SK-N-SH (cell line): ENCODE data around the gene PRDM5. TPM values are rescaled to one million over a fixed set of nuclear protein-coding genes. Genes with fewer than 3 reads are reported as not detected.

Source experiments
- CTCF ChIA-PET: fragments of 300-600, 350-600 bp; formaldehyde crosslinking; extraction: SDS; loops from one replicate; lab custom pipeline; 2021; lab: Yijun Ruan, JAX
- POLR2A ChIA-PET: fragments of 350-600 bp; sonication (Branson Sonifier 250); formaldehyde crosslinking; extraction: SDS; loops from one replicate; lab custom pipeline; 2020; ENCODE audit warnings: antibody characterized with exemption, inconsistent platforms; lab: Yijun Ruan, JAX
- DNase-seq: peaks from one replicate; pipeline ENCODE4 v3.0.0; 2012
- H2AFZ ChIP-seq: fragments of 200-600 bp; sonication (generic); 2 replicates; pipeline ENCODE4 v1.8.1; 2016; ENCODE audit warnings: antibody characterized with exemption, mild to moderate bottlenecking, low read depth
- H3F3A ChIP-seq: fragments of 200-600 bp; sonication (generic); replicated peaks from 2 replicates; pipeline ENCODE3; 2016; ENCODE audit warnings: antibody characterized with exemption, mild to moderate bottlenecking; ENCODE audit not compliant: insufficient read depth
- H3K27ac ChIP-seq, 2 experiments: fragments of 200-500 bp in 1 of 2; fragments of 200-600 bp in 1 of 2; sonication (Bioruptor generic) in 1 of 2; sonication (generic), shearing (Covaris generic) in 1 of 2; 2 replicates each; pipeline versions ENCODE4 v1.5.1 to v1.6.1; 2014 to 2016; ENCODE audit warnings: low read depth in 2 of 2, inconsistent platforms in 1 of 2, low read length in 1 of 2, mild to moderate bottlenecking in 1 of 2, mixed read lengths in 1 of 2
- H3K27me3 ChIP-seq: fragments of 200-600 bp; sonication (generic), shearing (Covaris generic); 2 replicates; pipeline ENCODE4 v1.6.1; 2016; ENCODE audit warnings: mixed run types; ENCODE audit not compliant: insufficient read depth
- H3K36me3 ChIP-seq, 2 experiments: fragments of 200-500 bp in 1 of 2; fragments of 200-600 bp in 1 of 2; sonication (Bioruptor generic) in 1 of 2; sonication (generic) in 1 of 2; replicated peaks in 1 of 2; 2 replicates each; pipeline versions ENCODE3 to v1.5.1; 2014 to 2016; ENCODE audit warnings: low read length in 1 of 2, mild to moderate bottlenecking in 1 of 2; ENCODE audit not compliant: insufficient read depth in 2 of 2, control insufficient read depth in 1 of 2
- H3K4me1 ChIP-seq, 2 experiments: fragments of 200-500 bp in 1 of 2; fragments of 200-600 bp in 1 of 2; sonication (Bioruptor generic) in 1 of 2; sonication (generic), shearing (Covaris generic) in 1 of 2; 2 replicates each; pipeline versions ENCODE4 v1.5.1 to v1.6.1; 2014 to 2016; ENCODE audit warnings: low read depth in 1 of 2, low read length in 1 of 2, mixed run types in 1 of 2; ENCODE audit not compliant: insufficient read depth in 2 of 2, control insufficient read depth in 1 of 2
- H3K4me2 ChIP-seq: fragments of 200-600 bp; sonication (generic), shearing (Covaris generic); 2 replicates; pipeline ENCODE4 v1.6.1; 2017; ENCODE audit warnings: mixed run types
- H3K4me3 ChIP-seq, 2 experiments: fragments of 200-500 bp in 1 of 2; fragments of 200-600 bp in 1 of 2; sonication (Bioruptor generic) in 1 of 2; sonication (generic), shearing (Covaris generic) in 1 of 2; 2 replicates each; pipeline versions ENCODE4 v1.5.1 to v1.8.1; 2014 to 2016; ENCODE audit warnings: low read depth in 2 of 2, inconsistent platforms in 1 of 2, low read length in 1 of 2, mild to moderate bottlenecking in 1 of 2, mixed read lengths in 1 of 2, moderate library complexity in 1 of 2
- H3K79me2 ChIP-seq: fragments of 200-600 bp; sonication (generic); 2 replicates; pipeline ENCODE4 v1.8.1; 2017; ENCODE audit warnings: mild to moderate bottlenecking; ENCODE audit not compliant: insufficient read depth
- H3K9ac ChIP-seq: fragments of 200-600 bp; sonication (generic); 2 replicates; pipeline ENCODE4 v1.6.1; 2017; ENCODE audit warnings: mixed run types
- H3K9me2 ChIP-seq: fragments of 200-600 bp; sonication (generic); 2 replicates; pipeline ENCODE4 v1.6.1; 2017; ENCODE audit warnings: mixed run types
- H3K9me3 ChIP-seq: fragments of 200-600 bp; sonication (generic); 2 replicates; pipeline ENCODE4 v1.6.1; 2017; ENCODE audit warnings: mixed run types, mild to moderate bottlenecking, moderate library complexity
- H4K20me1 ChIP-seq: fragments of 200-600 bp; sonication (generic); 2 replicates; pipeline ENCODE4 v1.6.1; 2017; ENCODE audit warnings: mild to moderate bottlenecking, mixed run types; ENCODE audit not compliant: insufficient read depth
- ELF1 ChIP-seq: IDR thresholded peaks from 2 replicates; pipeline ENCODE4 v1.4.0; 2012
- FOSL2 ChIP-seq: IDR thresholded peaks from 2 replicates; pipeline ENCODE4 v1.4.0; 2012; ENCODE audit warnings: low read depth, mild to moderate bottlenecking, moderate library complexity, borderline replicate concordance
- IRF3 ChIP-seq: fragments of 150-350 bp; IDR thresholded peaks from 2 replicates; pipeline ENCODE4 v1.6.1; 2016; ENCODE audit warnings: mild to moderate bottlenecking, low read depth, low read length
- MAX ChIP-seq: IDR thresholded peaks from 2 replicates; pipeline ENCODE4 v1.4.0; 2012; ENCODE audit warnings: low read depth
- NFIC ChIP-seq: IDR thresholded peaks from 2 replicates; pipeline ENCODE4 v1.4.0; 2012; ENCODE audit warnings: borderline replicate concordance
- RFX5 ChIP-seq: IDR thresholded peaks from 2 replicates; pipeline ENCODE4 v1.6.1; 2012; ENCODE audit warnings: mild to moderate bottlenecking, improper control_type of control experiment, low read length
- RXRA ChIP-seq: IDR thresholded peaks from 2 replicates; pipeline ENCODE4 v1.4.0; 2012; ENCODE audit warnings: low read depth, mild to moderate bottlenecking, borderline replicate concordance
- USF2 ChIP-seq: fragments of 150-350 bp; IDR thresholded peaks from 2 replicates; pipeline ENCODE4 v1.6.1; 2017; ENCODE audit warnings: antibody characterized with exemption, low read length, low read depth, borderline replicate concordance
- WGBS: methylation state at CpG from one replicate; pipeline ENCODE4 v1.1.6; 2017; ENCODE audit warnings: low lambda C conversion rate; 5-methylcytosine and 5-hydroxymethylcytosine counted together
- polyA plus RNA-seq, 3 experiments: library from polyadenylated mRNA; depleted of rRNA; stranded (reverse); fragments of >200 nt; gene quantifications; 2 replicates each; pipeline ENCODE4 v1.2.3, GENCODE V29; 2012

Gene PRDM5
- polyA plus RNA-seq, 1 of the 3 experiments (the other 2 are of a cell fraction) = 3.8 TPM

GRCh38 chr4:120824946-120825345 lies 97.6 kb downstream of the PRDM5 start:
- CTCF ChIA-PET = no interaction called here

GRCh38 chr4:120821977-120822376 lies 100.5 kb downstream of the PRDM5 start:
- H3K79me2 ChIP-seq = no peaks in the 10 kb centered on the region
- H3K27ac ChIP-seq = no peak overlapping the region
- H3K9me2 ChIP-seq = no peaks in the 10 kb centered on the region
- ChIA-PET POLR2A (no interaction called here), CTCF (no interaction called here)
- 95% methylated on average over 3 of the region's 3 CpGs for WGBS
- H3F3A ChIP-seq = no peaks in the 10 kb centered on the region
- H3K27me3 ChIP-seq = no peaks in the 10 kb centered on the region
- H3K9ac ChIP-seq = no peak overlapping the region
- H2AFZ ChIP-seq = no peak overlapping the region
- no peak overlapping the region for H3K4me2 ChIP-seq
- no peaks in the 10 kb centered on the region for H3K36me3 ChIP-seq
- no peaks in the 10 kb centered on the region for H3K9me3 ChIP-seq
- TF ChIP-seq FOSL2 (no peak), MAX (no peak), ELF1 (no peak), IRF3 (no peak), USF2 (no peak), RXRA (no peak), RFX5 (no peak)
- H3K4me1 ChIP-seq = peaks cover 0 to 5% of the 10 kb centered on the region in 2 experiments; a peak in 2 of 4 replicates
- no peak for DNase-seq
- no peaks in the 10 kb centered on the region for H4K20me1 ChIP-seq
- H3K4me3 ChIP-seq = no peak overlapping the region

More at GRCh38 chr4:120824946-120825345, 97.6 kb downstream of the PRDM5 start:
- Histone ChIP-seq H3K36me3 (no peaks in the 10 kb centered on the region), H3K9ac (no peak overlapping the region), H3K4me2 (no peak overlapping the region), H2AFZ (no peak overlapping the region), H3K27ac (no peak overlapping the region), H3K27me3 (no peaks in the 10 kb centered on the region), H3K4me1 (peaks cover 0 to 19% of the 10 kb centered on the region in 2 experiments; a peak in 2 of 4 replicates), H3F3A (no peaks in the 10 kb centered on the region), H3K4me3 (no peak overlapping the region), H3K9me3 (no peaks in the 10 kb centered on the region), H3K9me2 (no peaks in the 10 kb centered on the region), H4K20me1 (no peaks in the 10 kb centered on the region), H3K79me2 (no peaks in the 10 kb centered on the region)
- POLR2A ChIA-PET = no interaction called here
- no peak for TF ChIP-seq NFIC
- no peak for TF ChIP-seq RXRA
- no peak for DNase-seq

- POLR2A ChIA-PET = no interaction called here
- Histone ChIP-seq H3K27ac (no peak overlapping the region), H3K4me2 (no peak overlapping the region), H2AFZ (no peak overlapping the region), H3K36me3 (no peaks in the 10 kb centered on the region), H3K4me1 (peaks cover 0 to 8% of the 10 kb centered on the region in 2 experiments; a peak in 2 of 4 replicates), H3K9me3 (no peaks in the 10 kb centered on the region), H4K20me1 (no peaks in the 10 kb centered on the region), H3F3A (no peaks in the 10 kb centered on the region), H3K79me2 (no peaks in the 10 kb centered on the region)
- CTCF ChIA-PET = no interaction called here
- 80% methylated on average over 3 of the region's 3 CpGs for WGBS
- no peak for DNase-seq
- TF ChIP-seq FOSL2 (no peak), NFIC (no peak)
- TF ChIP-seq, all 33 proteins: peak for 0
- Histone ChIP-seq H3K9ac (no peak overlapping the region), H3K4me3 (no peak overlapping the region), H3K9me2 (no peaks in the 10 kb centered on the region), H3K27me3 (no peaks in the 10 kb centered on the region)
These were observed 101.5 kb downstream of the PRDM5 start for GRCh38 chr4:120821029-120821428.
